ENCODE results near the gene LSM10. TPM values are rescaled to one million over a fixed set of nuclear protein-coding genes. Genes with fewer than 3 reads are reported as not detected.

LSM10 gene
- total and polyA plus RNA-seq, 9 of the 15 experiments (the other 6 are each of a cell fraction or from before 2014, with no cell fraction given) = 13.2 to 146 (median 68.9) TPM

DNA sequence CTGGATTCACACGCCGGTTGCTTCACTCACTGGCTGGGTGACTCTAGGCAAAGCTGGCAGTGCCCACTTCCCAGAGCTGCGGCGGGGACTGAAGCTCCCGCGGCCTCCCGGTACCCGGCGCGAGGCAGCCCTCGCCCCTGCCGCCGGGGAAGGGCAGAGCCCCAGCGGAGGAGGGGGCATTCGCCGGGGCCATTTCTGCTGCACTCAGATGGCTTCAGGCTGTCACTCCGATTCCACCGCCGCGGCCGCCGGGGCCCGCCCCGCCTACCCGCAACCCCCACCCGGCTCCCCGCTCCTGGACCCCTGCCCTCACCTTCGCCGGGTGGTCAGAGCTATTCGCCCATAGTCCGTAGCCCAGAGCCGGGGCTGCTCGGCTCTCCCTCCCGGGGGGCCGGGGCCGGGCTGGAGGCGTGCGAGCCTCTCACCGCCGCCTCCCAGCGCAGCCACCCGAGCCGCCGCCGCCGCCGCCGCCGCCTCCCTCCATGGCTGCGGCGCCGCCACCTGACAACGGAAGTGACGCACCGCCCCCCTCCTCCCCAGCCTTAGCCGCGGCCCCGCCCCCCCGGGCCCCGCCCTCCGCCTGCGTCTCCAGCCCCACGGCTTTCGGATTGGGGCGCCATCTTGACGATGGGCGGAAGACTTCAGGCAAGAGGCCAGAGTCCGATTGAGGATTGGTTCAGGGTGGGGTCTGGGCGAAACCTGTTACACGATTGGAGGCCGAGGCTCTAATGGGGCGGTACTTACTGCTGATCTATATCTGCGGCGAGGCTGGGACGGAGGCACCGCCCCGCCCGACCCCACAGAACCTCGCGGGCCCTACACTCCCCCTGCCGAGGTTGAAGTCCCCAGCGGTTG, 12.1 kb downstream of the LSM10 start, which contains the start of gene STK40 (continued):
- TF ChIP-seq, protein P1, sequence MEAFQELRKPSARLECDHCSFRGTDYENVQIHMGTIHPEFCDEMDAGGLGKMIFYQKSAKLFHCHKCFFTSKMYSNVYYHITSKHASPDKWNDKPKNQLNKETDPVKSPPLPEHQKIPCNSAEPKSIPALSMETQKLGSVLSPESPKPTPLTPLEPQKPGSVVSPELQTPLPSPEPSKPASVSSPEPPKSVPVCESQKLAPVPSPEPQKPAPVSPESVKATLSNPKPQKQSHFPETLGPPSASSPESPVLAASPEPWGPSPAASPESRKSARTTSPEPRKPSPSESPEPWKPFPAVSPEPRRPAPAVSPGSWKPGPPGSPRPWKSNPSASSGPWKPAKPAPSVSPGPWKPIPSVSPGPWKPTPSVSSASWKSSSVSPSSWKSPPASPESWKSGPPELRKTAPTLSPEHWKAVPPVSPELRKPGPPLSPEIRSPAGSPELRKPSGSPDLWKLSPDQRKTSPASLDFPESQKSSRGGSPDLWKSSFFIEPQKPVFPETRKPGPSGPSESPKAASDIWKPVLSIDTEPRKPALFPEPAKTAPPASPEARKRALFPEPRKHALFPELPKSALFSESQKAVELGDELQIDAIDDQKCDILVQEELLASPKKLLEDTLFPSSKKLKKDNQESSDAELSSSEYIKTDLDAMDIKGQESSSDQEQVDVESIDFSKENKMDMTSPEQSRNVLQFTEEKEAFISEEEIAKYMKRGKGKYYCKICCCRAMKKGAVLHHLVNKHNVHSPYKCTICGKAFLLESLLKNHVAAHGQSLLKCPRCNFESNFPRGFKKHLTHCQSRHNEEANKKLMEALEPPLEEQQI (IDR thresholded peaks at IDR 0.05) = no peak
- TF ChIP-seq, protein P2, sequence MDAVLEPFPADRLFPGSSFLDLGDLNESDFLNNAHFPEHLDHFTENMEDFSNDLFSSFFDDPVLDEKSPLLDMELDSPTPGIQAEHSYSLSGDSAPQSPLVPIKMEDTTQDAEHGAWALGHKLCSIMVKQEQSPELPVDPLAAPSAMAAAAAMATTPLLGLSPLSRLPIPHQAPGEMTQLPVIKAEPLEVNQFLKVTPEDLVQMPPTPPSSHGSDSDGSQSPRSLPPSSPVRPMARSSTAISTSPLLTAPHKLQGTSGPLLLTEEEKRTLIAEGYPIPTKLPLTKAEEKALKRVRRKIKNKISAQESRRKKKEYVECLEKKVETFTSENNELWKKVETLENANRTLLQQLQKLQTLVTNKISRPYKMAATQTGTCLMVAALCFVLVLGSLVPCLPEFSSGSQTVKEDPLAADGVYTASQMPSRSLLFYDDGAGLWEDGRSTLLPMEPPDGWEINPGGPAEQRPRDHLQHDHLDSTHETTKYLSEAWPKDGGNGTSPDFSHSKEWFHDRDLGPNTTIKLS (IDR thresholded peaks at IDR 0.05; ENCODE audit: borderline replicate concordance, low read depth) = no peak
- TF ChIP-seq, protein P3, sequence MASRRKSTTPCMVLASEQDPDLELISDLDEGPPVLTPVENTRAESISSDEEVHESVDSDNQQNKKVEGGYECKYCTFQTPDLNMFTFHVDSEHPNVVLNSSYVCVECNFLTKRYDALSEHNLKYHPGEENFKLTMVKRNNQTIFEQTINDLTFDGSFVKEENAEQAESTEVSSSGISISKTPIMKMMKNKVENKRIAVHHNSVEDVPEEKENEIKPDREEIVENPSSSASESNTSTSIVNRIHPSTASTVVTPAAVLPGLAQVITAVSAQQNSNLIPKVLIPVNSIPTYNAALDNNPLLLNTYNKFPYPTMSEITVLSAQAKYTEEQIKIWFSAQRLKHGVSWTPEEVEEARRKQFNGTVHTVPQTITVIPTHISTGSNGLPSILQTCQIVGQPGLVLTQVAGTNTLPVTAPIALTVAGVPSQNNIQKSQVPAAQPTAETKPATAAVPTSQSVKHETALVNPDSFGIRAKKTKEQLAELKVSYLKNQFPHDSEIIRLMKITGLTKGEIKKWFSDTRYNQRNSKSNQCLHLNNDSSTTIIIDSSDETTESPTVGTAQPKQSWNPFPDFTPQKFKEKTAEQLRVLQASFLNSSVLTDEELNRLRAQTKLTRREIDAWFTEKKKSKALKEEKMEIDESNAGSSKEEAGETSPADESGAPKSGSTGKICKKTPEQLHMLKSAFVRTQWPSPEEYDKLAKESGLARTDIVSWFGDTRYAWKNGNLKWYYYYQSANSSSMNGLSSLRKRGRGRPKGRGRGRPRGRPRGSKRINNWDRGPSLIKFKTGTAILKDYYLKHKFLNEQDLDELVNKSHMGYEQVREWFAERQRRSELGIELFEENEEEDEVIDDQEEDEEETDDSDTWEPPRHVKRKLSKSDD (conservative IDR thresholded peaks at IDR 0.05; ENCODE audit: low read length) = no peak
- TF ChIP-seq HLTF (IDR thresholded peaks at IDR 0.05) = no peak
- TF ChIP-seq ZNF282 (CRISPR knock-in tag; IDR thresholded peaks at IDR 0.05) = no peak
- TF ChIP-seq EP300 (IDR thresholded peaks at IDR 0.05; ENCODE audit: low read length) = no peak
- TF ChIP-seq GTF2F1 (IDR thresholded peaks at IDR 0.05; ENCODE audit: low read depth, low read length) = no peak
- TF ChIP-seq, protein P4, sequence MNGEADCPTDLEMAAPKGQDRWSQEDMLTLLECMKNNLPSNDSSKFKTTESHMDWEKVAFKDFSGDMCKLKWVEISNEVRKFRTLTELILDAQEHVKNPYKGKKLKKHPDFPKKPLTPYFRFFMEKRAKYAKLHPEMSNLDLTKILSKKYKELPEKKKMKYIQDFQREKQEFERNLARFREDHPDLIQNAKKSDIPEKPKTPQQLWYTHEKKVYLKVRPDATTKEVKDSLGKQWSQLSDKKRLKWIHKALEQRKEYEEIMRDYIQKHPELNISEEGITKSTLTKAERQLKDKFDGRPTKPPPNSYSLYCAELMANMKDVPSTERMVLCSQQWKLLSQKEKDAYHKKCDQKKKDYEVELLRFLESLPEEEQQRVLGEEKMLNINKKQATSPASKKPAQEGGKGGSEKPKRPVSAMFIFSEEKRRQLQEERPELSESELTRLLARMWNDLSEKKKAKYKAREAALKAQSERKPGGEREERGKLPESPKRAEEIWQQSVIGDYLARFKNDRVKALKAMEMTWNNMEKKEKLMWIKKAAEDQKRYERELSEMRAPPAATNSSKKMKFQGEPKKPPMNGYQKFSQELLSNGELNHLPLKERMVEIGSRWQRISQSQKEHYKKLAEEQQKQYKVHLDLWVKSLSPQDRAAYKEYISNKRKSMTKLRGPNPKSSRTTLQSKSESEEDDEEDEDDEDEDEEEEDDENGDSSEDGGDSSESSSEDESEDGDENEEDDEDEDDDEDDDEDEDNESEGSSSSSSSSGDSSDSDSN (IDR thresholded peaks at IDR 0.05; ENCODE audit: borderline replicate concordance in 1 of 2, low read depth in 2 of 2, low read length in 2 of 2) = no peak
- TF ChIP-seq NCOA4 (IDR thresholded peaks at IDR 0.05; ENCODE audit: partially characterized antibody) = no peak

All from K562 (cell line).